NCI-H2107 treated with DMSO at 0.1 percent for 48 hours (cell line): Measurements from ENCODE around the gene GDPD5.

Experiments used
- DNase-seq: peaks from one replicate; lab custom pipeline; 2025; ENCODE audit not compliant: unreplicated experiment; lab: John Stamatoyannopoulos, UW

The GDPD5 gene

DNA sequence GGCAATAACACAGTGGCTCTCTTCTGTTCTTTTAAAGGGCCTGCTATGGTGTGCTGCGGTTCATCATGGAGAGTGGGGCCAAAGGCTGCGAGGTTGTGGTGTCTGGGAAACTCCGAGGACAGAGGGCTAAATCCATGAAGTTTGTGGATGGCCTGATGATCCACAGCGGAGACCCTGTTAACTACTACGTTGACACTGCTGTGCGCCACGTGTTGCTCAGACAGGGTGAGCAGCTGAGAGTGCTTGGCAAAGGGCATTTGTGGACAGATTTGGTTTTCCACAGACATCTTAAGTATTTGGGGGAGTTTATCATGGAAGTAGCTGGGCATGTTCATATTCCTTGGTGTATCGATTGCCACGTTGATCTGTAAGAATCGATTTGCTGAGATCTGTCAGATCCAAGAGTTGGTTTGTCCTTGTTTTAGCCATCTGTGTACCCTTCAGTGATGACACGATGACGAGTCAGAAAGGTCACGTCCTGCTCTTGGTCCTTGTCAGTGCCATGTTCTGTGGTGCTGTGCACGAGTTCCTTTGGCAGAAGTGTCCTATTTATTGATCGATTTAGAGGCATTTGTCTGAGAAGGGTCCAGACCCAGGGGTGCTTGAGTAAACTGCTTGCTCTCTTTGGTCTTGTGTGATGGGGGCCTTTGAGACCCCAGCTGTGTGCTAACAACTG lies 121.6 kb downstream of the GDPD5 start:
- no peak for DNase-seq

DNA sequence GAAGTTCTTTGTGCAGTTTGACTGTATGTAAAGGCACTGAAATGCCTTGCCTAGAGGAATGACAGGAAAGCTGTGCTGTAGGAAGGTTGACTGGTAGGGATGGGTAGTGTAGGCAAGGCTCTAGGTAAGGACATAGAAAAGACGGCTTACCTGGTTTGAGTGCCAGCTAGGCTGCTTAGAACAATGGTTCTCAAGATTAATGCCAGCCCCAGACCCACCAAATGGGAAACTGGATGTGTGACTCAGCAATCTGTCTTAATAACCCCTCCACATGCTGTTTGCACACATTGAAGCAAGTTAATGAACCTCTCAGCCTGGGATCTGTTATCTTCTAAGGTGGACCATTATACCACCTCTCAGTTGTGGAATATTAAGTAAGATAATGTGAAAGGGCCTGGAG lies 122.7 kb downstream of the GDPD5 start:
- DNase-seq = no peak

DNA sequence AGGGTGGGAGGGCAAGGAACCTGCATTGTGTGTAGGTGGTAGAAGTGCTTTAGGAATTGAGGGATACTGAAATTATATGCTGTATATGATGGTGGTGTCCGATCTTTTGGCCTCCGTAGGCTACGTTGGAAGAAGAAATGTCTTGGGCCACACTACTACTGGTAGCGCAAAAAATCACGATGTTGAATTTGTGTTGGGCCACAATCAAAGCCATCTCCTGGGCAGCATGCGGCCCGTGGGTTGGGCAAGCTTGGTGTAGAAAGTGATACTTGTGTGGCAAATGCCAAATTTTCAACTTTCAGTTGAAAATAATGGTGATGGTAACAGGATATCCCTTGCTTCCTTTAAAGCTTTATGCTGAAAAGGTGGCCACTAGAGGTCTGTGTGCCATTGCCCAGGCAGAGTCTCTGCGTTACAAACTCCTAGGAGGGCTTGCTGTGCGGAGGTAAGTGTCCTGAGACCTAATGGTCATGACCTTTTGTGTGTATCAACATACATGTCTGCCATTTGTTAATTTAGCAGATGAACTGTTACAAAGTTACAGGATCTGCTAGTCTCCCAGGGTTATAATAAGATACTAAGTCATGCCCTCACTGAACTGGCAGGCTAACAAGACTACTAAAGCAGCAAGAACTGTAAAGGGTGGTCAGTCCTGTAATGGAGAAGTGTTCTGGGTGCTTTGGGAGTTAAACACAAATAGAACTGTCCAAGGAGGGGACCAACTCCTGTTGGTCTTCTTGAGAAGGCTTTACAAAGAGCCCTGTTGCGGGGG lies 123.6 kb downstream of the GDPD5 start:
- DNase-seq = no peak

DNA sequence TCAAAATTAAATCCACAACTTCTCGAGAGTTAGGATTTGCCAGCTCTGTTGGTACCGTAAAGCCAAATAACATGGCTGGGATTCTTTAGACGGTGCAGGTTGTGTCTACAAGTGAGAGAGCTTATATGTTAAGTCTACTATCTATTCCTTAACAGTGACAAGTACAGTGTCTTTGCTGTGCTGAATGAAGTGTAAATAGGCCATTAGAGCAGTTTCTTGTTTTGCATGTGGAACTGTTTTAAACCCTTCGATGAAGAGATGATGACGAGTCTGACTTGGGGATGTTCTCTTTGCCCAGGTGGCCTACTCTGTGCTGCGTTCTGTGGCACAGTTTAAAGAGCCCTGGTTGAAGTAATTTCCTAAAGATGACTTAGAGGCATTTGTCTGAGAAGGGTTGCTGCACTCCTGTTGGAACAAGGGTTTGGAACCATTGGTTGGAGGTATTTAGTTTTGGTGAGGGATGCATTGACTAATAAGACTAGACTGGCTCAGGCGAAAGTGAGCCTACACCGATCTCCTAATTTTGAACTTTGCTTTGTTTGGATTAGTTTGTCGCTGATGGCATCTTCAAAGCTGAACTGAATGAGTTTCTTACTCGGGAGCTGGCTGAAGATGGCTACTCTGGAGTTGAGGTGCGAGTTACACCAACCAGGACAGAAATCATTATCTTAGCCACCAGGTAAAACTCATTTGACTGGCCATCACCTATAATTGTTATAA lies 125.4 kb downstream of the GDPD5 start:
- no peak for DNase-seq

DNA sequence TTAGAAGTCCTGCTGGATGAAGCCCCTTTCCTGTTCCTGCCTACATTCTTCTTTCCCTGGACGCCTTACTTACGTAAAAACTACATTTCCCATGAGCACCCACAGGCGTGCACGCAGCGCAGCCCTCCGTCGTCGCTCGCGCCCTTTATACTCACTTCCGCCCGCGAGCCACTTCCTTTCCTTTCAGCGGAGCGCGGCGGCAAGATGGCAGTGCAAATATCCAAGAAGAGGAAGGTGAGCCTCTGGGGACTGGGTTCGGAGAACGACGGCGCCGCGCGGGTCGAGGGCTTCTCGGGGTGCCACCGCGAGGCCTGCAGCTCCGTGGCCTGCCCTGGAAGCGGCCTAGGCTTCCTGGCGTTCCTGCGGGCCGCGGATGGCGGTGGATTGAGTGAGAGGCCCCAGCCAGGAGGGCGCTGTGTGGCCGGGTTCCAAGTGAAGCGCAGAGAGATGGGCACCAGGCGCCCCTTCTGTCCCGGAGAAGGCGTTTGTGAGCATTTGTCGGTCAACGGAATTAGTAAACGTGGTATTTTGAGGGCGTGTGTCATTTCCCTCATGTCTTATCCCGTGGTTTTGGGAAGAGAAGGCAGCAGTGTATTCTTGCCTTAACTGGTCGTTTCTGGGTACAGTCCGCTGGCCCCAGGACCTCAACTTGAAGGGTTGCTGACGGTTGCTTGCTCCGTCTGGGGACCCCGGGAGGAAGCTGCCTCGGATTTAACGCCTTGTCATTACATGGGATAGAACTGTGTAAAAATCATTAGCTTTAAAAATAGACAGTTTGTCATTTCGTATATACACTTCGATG lies 126.2 kb downstream of the GDPD5 start, which contains the start of gene RPS3:
Gene RPS3, plus strand, starts transcription at position 175 of the 802 bp plus-strand sequence. Its CDS starts 30 bp downstream, at position 205.
- peak; percentile 77 for DNase-seq

DNA sequence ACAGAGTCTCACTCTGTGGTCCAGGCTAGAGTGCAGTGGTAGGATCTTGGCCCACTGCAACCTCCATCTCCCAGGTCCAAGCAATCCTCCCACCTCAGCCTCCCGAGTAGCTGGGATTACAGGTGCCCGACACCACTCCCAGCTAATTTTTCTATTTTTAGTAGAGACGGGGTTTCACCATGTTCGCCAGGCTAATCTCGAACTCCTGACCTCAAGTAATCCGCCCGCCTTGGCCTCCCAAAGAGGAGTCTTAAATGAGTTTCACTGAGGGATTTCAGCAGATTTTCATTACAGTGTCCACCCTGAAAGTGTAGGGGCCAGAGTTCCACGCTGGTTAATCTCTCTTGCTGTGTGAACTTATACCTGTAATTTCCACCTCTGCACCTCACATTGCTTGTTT lies 126.8 kb downstream of the GDPD5 start:
- DNase-seq = no peak

DNA sequence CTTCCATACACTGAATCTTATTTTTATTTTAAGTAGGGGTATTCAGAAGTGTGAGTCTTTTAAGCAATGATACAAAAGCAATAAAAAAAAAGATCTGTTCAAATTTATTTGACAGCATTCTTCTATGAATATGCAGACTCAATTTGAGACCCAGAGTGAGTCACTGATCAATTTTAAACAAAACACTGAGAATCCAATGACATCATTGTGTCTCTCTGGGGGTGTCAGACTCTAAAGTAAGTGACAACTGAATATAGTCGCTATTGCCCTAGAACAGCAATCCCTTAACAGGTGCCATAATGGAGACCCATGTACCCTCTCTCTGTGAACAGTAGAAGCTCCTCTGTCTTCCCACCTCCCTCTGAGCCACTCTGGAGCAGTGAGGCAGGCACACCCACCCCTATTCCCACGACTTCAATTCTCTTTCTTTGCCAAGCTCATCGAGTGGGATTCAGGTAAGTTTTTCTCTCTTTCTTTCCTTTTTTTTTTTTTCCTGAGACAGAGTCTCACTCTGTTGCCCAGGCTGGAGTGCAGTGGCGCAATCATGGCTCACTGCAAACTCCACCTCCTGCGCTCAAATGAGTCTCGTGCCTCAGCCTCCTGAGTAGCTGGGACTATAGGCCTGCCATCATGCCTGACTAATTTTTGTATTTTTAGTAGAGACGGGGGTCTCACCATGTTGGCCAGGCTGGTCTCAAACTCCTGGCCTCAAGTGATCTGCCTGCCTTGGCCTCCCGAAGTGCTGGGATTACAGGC lies 131.5 kb downstream of the GDPD5 start:
- no peak for DNase-seq

DNA sequence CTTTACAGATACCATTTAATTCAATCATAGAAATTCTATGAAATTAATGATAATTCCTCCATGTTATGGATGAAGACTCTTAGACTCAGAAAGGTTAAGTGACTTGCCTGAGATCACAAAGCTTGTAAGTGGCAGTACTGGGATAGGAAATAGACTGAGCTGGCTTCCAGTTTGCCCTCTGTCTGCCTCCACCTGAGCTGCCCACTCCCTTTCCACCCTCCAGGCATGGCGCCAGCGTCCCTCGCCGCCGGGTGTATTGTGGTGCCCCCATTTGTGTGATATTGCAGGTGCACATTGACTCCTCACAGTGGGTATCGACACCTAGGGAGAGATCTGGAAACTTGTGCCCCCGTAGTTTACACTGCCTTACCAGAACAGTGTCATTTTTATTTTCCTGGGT lies 135.8 kb downstream of the GDPD5 start:
- no peak for DNase-seq

DNA sequence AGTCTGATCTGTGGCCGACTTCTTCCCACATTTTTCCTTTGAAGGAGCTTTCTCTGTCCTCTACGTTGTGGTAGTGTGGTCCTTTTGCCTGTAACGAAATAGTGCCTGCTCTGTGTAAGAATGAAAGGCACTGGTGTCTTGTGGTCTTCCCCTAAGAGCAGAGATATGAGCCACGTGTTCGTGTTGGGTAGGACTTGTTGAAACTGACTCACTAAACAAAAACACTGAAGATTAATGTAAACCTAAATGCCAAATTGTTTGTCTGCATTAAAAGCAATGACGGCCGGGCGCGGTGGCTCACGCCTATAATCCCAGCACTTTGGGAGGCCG lies 136.5 kb downstream of the GDPD5 start:
- no peak for DNase-seq

DNA sequence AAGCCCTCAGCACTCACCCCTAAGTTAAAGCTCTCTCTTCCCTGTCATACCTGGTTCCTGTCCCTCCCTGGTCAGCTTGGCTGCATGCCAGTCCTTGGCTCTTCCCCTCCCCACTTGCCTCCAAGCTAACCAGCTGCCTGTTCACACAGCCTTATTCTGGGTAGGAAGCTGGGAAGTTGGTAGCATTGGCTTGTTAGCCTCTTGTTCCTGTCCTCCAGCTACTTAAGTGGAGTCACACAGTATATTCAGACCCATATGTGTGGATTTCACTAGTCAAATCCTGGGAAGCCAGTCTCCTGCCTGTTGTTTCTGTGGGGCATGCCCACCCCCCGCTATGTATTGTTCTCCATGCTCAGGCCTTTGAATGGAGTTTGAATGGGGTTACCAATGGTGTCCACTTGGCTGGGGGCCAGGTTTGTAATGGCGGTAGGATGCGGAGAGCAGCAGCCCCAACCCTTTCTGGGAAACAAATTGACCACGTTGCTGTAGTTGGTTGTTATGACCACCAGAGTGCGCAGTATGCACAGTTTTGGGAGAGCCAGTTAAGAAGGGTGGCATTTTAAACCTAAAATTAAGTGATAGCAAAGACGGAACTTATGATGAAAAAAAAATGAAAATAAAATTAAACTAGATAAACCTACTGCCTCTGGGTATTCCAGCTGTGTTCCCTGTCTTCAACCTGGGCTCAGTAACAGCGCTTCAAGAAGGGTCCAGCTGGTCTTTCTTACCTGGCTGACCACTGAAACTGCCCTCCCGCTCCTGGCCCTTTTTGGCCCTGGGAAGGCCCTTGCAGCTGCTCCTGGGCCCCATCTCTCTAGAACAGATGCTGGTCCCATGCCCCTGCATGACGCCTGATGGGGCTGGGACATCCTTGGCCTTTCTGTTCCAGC lies 137.1 kb downstream of the GDPD5 start:
- DNase-seq = peak; percentile 88

DNA sequence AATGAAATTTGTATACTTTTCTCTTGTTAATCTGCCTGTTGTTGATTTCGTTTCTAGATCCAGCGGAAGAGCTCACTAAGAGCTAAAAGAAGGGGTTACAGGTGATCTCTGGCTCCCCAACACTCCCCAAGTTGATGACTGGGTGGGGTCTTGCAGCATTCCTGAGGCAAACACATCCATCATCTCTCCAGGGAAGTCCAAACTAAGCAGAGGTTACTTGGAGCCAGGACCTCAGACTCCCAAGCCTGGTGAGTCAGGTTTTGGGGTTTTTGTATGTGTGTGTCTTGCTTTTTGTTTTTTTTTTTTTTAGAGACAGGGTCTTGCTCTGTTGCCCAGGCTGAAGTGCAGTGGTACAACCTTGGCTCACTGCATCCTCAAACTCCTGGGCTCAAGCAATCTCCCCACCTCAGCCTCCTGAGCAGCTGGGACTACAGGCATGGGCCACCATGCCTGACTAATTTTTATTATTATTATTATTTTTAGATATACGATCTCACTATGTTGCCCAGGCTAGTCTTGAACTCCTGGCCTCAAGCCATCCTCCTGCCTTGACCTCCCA lies 137.9 kb downstream of the GDPD5 start:
- no peak for DNase-seq

DNA sequence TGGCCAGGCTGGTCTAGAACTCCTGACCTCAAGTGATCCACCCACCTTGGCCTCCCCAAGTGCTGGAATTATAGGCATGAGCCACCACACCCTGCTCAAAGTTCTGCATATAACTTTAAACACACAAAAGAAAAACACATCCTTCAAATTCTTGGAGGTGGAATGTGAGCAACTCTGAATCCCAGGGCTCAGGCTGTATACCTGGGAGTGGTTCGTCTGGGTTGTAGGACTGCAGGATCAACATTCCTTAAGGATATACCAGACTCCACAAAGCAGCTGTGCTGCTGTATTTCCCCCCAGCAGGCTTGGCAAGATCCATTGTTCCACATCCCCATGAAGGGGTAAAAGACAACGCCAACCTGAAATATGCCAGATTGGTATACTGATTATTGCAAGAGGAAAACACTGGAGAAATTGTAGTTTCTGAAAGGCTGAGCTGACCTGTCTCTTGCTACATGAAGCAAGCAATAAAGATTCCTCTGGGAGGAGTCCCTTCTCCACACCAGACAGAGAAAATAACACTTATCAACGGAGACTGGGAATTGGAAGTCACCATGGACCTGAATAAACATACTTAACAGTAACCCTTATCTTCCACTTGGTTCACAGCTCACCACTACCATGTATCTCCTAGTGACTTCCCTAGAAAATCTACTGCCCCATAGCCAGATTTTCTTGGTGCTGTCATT lies 138.7 kb downstream of the GDPD5 start:
- DNase-seq = no peak
